SIG-M5 (cell line): ENCODE results near the gene RSRC2.
"Not testable (repeated sequence)": the region's sequence is repeated elsewhere in the genome, so short reads cannot be mapped to it uniquely, and the experiment has no call there.

Source experiments
- DNase-seq: peaks from one replicate; lab custom pipeline; 2025; lab: John Stamatoyannopoulos, UW

RSRC2 gene

GRCh38 chr12:122484385-122484784, 42.4 kb downstream of the RSRC2 start:
- DNase-seq: not testable (repeated sequence)

DNA sequence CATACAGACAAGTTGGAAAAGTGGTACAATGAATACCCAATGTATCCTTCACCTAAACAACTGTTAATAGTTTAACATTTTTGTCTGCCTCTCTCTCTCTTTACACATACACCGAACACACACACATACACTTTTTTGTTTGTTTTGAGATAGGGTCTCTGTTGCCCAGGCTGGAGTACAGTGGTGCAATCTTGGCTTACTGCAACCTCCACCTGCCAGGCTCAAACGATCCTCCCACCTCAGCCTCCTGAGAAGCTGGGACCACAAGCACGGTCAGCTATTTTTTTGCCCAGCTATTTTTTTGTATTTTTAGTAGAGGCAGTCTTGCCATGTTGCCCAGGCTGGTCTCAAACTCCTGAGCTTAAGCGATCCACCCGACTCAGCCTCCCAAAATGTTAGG, 42.8 kb downstream of the RSRC2 start:
- DNase-seq: no peak

DNA sequence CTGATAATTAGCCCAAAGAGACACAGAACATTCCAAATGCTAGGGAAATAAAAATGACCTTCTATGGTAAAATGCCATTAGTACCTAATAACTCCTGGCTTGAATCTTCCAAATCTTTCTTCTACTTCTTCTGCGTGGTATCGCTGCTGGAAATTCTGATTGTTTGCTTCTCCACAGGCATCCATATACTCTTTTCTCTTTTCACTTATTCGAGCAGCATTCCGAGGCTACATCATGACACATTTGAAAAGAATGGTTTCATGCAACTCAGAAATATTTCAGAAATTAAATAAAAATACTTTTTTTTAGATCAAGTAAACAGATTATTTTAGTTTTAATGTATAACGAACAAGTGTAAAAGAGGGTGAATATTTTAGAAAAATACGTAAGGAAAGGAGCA, 44.9 kb downstream of the RSRC2 start:
- DNase-seq: no peak

- no peak for DNase-seq
Observed at GRCh38 chr12:122480753-122481152, 46.0 kb downstream of the RSRC2 start.

DNA sequence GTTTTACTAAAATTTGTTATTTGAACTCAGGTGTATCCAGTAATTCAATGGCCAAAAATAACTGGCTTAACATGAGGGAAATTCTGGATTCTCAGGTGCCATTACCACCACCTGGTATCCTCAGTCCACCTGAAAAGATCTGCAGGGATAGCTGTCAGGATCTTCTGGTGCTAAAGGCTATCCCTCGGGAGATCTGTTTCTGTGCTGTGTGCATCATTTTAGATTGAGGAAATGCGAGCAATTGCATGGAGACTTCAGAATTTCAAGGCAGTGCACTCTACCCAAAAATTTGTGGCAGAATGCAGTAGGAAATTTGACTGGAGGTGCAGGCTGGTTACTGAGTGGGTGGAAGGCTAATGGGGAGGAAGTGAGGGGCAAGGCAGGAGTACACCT, 52.4 kb downstream of the RSRC2 start:
- no peak for DNase-seq

GRCh38 chr12:122473543-122474323, 53.0 kb downstream of the RSRC2 start:
- no peak for DNase-seq

GRCh38 chr12:122471324-122472226, 55.2 kb downstream of the RSRC2 start:
- DNase-seq: no peak

DNA sequence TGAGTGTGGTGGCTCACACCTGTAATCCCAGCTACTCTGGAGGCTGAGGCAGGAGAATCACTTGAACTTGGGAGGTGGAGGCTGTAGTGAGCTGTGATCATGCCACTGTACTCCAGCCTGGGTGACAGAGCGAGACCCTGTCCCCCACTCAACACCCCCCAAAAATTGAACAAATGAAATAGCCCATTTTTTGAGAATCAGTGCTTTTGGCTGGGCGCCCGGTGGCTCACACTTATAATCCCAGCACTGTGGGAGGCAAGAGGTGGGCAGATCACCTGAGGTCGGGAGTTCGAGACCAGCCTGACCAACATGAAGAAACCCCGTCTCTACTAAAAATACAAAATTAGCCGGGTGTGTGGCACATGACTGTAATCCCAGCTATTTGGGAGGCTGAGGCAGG, 56.2 kb downstream of the RSRC2 start:
- DNase-seq: not testable (repeated sequence)

- DNase-seq: not testable (repeated sequence)
Observed at GRCh38 chr12:122469856-122470255, 56.9 kb downstream of the RSRC2 start.

GRCh38 chr12:122467983-122468382, 58.8 kb downstream of the RSRC2 start:
- DNase-seq: no peak

DNA sequence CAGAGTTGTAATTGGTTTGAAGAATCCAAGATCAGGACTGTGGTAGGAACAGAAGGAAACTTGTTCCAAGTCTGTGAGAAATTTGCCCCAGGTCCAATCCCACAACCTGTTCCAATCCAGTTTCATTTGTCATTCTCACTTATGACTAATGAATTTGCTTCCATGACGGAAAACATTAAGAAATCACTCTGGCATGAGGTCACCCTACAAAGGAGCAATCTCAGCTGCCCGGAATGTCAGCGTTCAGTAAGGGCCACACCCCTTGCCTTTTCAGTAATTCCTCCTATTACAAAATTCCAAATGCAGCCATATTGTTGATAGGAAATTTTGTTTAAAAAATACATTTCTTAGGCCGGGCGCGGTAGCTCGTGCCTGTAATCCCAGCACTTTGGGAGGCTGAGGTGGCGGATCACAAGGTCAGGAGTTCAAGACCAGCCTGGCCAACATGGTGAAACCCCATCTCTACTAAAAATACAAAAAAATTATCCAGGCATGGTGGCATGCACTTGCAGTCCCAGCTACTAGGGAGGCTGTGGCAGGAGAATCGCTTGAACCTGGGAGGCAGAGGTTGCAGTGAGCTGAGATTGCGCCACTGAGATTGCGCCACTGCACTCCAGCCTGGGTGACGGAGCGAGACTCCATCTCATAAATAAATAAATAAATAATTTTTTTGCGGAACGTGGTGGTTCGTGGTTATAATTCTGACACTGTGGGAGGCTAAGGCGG, 62.3 kb downstream of the RSRC2 start:
- not testable (repeated sequence) for DNase-seq

DNA sequence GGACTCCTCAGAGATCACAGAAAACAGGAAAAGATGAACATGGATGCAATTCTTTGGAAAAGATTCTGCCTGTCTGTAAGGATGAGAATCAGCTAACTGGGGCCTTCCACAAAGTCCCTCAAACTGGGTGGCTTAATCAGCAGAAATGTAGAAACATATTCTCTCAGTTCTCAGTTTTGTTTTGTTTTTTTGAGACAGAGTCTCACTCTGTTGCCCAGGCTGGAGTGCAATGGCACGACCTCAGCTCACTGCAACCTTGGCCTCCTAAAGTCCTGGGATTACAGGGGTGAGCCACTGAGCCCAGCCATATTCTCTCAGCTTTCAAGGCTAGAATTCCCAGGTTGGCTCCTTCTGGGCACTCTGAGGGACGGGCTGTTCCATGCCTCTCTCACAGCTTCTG, 66.1 kb downstream of the RSRC2 start:
- no peak for DNase-seq

DNA sequence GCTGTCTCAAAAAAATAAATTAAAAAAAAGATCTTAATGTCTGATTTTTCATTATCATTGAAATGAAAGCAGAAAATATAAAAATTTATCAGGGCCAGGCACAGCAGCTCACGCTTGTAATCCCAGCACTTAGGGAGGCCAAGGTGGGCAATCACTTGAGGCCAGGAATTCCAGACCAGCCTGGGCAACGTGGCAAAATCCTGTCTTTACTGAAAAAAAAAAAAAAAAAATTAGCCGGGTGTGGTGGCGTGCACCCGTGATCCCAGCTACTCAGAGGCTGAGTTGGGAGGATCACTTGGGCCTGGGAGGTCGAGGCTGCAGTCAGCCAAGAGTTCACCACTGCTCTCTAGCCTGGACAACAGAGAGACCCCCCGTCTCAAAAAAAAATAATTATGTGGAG, 66.7 kb downstream of the RSRC2 start:
- DNase-seq: no peak

GRCh38 chr12:122459211-122459610, 67.5 kb downstream of the RSRC2 start:
- DNase-seq: no peak

DNA sequence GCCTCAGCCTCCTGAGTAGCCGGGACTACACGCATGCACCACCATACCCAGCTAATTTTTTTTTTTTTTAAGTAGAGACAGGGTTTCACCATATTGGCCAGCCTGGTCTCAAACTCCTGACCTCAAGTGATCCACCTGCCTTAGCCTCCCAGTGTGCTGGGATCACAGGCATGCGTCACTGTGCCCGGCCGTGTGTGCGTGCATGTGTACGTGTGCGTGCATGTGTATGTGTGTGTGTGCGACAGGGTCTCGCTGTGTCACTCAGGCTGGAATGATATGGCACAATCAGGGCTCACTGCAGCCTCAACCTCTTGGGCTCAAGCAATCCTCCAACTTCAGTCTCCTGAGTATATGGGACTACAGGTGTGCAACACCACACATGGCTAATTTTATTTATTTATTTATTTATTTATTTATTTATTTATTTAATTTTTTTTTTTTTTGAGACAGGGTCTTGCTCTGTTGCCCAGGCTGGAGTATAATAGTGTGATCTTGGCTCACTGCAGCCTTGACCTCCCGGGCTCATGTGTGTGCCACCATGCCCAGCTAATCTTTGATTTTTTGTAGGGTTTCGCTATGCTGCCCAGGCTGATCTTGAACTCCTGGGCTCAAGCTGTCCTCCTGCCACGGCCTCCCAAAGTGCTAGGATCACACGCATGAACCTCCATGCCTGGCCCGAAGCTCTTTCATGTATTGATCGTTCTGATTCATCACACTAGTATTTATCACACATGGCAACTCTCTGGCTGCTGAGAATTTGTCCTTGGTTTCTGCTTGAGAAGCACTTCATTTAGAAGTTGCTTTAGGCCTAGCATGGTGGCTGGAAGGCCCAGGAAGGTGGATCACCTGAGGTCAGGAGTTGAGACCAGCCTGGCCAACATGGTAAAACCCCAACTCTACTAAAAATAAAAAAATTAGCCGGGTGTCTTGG, 68.4 kb downstream of the RSRC2 start:
- no peak for DNase-seq

GRCh38 chr12:122457627-122458026, 69.1 kb downstream of the RSRC2 start:
- no peak for DNase-seq

GRCh38 chr12:122454739-122455138, 72.0 kb downstream of the RSRC2 start:
- DNase-seq: no peak

DNA sequence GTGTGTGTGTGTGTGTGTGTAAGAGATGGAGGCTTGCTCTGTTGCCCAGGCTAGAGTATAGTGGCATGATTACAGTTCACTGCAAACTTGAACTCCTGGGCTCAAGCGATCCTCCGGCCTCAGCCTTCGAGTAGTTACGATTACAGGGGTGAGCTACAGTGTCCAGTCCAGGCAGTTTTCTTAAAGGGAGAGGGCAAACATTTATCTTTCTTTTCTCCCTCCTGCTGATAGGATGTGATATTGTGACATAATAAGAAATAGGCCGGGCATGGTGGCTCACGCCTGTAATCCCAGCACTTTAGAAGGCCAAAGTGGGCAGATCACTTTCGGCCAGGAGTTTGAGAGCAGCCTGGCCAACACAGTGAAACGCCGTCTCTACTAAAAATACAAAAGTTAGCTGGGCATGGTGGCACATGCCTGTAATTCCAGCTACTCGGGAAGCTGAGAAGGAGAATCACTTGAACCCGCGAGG, 72.5 kb downstream of the RSRC2 start:
- DNase-seq: no peak
